OCI-M2 (cell line): ENCODE measurements around the gene NOP9.

Experiments
- DNase-seq: peaks from one replicate; lab custom pipeline; 2025; ENCODE audit not compliant: unreplicated experiment; lab: John Stamatoyannopoulos, UW

NOP9 gene

DNA sequence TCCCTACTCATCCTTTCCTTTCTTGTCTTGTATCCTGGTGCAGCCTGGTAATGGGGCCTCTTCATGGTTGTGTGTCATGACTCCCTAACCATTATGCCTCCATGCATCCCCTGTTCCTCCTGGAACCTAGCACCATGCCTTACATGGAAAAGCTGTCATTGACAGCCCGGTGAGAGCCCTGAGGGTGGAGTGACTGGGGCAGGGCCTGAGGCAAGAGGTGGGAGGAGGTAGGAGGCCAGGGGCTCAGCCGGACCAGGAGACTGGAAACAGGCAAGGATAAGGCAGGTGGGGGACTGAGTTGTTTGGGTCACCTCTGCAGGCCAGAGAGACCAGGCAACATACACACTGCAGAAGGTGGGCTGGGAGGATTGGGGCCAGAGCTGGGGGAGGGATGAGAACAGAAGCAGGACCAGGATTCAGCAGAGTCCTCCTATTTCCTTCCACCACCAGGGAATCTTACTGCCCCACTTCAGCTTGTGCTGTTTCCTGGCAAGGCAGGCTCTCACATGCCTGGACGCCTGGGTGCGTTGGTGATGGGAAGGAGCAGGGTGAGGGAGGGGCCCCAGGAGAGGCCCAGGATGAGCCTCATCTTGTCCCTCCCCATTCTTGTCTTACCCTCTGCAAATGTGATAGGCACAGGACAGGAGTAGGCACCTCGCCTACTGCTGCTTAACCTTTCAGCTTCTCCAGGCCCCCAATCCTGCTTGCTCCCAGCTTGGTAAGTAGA, 10.1 kb downstream of the NOP9 start, which contains the start of gene LTB4R2:
Gene LTB4R2 (plus strand): TSS at position 603 of the 727 bp plus-strand sequence. CDS start 525 bp downstream, outside the sequence.
- no peak for DNase-seq

DNA sequence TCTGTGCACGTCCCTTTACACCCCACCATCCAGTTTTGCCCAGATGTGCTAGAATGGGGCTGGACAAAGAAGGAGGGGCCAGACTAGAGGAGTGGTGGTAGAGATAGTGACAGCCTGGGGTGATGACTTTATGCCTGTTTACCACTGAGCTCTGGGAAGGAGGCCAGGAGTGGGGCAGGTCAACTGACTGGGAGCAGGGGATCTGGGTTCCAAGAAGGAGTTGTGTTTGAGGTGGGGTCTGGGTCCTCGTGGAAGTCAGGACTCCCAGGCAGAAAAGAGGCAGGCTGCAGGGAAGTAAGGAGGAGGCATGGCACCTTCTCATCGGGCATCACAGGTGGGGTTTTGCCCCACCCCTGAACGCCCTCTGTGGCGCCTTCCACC, 10.6 kb downstream of the NOP9 start:
- DNase-seq = no peak

DNA sequence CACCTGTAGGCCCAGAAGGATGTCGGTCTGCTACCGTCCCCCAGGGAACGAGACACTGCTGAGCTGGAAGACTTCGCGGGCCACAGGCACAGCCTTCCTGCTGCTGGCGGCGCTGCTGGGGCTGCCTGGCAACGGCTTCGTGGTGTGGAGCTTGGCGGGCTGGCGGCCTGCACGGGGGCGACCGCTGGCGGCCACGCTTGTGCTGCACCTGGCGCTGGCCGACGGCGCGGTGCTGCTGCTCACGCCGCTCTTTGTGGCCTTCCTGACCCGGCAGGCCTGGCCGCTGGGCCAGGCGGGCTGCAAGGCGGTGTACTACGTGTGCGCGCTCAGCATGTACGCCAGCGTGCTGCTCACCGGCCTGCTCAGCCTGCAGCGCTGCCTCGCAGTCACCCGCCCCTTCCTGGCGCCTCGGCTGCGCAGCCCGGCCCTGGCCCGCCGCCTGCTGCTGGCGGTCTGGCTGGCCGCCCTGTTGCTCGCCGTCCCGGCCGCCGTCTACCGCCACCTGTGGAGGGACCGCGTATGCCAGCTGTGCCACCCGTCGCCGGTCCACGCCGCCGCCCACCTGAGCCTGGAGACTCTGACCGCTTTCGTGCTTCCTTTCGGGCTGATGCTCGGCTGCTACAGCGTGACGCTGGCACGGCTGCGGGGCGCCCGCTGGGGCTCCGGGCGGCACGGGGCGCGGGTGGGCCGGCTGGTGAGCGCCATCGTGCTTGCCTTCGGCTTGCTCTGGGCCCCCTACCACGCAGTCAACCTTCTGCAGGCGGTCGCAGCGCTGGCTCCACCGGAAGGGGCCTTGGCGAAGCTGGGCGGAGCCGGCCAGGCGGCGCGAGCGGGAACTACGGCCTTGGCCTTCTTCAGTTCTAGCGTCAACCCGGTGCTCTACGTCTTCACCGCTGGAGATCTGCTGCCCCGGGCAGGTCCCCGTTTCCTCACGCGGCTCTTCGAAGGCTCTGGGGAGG, 11.3 kb downstream of the NOP9 start, which contains the start of gene LTB4R:
Gene LTB4R (plus strand): TSS at position 857 of the 959 bp plus-strand sequence. CDS start 4,150 bp downstream, outside the sequence.
- no peak for DNase-seq

DNA sequence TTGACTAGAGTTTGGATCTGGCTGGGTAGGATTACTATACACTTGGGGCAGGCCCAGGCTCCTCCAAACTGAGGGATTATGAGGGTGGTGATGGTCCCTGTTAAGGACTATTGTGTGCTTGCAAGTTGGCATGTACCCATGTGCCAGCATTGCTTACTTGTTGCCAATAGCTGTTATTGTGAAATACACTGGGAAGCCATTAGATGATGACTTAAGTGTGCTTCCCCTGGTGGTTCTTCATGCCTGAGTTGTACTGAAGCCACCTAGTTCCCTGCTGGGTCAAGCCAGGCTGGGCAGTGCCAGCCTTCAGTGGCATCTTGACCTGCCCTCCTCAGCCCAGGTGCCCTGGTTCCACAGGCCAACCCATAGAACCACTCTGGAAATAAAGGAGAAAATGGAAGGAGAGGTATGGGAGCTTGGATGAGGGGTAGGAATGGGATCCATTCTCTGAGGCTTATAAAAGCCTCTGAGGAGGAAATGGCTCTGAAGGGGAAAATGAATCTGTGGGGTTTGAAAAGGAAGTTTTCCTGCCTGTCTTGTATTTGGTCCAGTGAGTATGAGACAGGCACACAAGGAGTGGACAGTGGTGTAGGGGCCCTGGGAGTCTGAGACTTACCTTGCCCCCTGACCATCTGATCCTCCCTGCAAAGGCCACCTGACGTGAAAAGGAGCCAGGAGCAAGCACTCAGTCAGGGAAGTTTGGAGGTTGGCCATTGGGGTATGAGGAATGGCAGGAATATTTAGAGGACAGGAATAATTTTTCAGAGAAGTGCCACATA, 12.4 kb downstream of the NOP9 start:
- no peak for DNase-seq

DNA sequence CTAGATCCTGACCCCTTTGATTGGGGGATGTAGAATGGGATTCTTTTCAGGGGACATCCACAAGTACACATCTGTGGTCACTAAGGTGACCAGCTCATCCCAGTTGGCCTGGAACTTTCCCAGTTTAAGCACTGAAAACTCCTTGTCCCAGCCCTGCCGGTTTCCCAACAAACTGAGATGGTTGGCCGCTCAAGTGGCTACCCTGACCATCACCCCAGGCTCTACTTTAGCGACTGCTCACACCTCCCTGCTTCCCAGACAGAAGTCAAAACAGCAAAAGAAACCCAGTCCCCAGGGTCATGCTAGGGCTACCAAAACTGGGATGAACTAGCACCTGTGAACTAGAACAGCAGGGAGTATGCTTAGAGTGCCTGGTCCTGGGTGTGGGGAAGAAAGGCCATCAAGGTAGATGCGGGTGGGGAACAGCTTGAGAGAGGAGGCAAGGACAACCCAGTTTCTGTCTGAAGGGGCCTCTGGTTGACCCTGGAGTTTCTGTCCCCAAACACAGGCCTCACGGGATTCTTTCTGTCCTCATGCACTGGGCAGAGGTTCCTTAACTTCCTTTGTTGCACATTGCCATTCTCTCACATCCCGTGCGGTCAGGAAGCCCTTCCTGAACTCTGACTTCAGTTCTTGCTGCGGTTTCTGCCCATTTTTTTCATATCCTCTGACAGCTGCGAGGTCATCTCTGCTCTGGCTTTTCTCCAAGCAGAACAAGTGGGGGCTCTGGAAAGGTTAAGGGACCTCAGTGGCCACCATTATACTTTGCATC, 13.3 kb downstream of the NOP9 start:
- DNase-seq = no peak

DNA sequence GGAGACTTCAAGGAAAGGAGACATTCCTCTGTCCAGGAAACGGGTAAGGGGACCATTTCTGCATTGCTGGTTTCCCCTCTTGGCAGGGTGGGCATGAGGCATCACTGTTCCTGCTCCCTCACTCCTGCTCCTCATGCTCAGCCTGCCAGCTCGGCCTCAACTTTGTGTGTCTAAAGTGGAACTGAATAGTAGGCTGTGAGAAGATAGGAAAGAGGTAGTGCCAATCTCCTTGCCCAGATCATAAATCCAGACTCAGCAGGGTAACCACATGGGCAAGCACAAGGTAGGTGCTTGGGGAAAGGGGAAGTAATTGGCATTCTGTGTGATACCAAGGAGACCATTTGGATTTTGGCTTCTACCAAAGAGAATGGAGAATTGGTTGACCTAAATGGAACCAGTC, 14.3 kb downstream of the NOP9 start:
- no peak for DNase-seq

DNA sequence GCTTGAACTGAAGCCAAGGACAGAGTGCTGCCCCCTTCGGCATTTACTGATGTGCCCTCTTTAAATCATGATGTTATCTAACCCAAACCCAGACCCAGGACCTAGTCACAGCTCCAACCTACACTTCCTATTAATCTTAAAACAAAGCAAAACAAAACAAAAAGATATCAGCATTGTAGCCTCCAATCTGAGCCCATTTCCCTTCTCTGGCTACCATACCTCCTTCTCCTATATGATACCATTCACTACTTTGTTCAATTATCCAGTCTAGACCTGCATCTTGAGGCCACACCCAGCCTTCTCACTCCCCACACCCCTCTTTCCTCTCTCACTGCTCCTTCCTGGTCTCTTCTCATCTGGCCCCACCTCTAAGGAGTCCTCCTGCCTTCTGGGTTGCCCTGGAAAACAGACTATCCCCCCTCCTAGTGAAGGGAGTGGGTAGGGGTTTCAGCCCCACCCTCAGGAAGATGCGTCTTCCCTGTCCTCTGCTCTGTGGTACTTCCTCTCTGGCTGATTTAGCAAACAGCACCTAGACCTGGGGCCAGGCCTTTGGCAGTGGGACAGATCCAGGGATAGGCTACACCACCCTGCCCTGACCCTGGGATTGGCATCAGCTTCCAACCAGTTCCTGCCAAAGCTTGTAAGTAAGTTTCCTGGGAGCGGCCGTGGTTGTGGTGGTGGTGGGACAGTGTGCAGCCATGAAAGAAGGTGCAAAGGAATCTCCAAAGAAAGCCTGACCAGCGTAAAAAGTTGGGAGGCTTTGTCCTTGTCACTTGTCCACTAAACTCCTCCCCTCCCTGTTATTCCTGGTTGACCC, 14.9 kb downstream of the NOP9 start:
- DNase-seq = no peak

DNA sequence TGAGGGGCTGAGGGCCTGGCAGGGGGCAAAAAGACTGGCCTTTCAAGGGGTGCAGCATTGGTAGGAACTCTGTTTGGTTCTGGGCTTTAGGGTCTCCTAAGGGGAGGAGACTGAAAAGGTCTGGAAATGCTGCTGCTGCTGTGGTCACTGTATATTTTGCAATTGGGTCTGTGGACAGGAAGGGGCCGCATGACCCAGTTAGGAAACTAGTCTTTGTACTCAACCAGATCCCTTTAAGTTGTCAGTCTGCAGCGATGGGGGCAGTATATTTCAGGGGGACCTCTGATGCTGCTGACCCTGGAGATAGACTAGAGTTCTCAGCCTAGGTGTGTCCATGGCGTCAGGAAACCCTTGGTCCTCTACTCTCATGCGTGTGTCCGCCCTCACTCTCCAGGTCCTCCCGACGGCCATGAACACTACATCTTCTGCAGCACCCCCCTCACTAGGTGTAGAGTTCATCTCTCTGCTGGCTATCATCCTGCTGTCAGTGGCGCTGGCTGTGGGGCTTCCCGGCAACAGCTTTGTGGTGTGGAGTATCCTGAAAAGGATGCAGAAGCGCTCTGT, 15.7 kb downstream of the NOP9 start:
- DNase-seq = no peak

DNA sequence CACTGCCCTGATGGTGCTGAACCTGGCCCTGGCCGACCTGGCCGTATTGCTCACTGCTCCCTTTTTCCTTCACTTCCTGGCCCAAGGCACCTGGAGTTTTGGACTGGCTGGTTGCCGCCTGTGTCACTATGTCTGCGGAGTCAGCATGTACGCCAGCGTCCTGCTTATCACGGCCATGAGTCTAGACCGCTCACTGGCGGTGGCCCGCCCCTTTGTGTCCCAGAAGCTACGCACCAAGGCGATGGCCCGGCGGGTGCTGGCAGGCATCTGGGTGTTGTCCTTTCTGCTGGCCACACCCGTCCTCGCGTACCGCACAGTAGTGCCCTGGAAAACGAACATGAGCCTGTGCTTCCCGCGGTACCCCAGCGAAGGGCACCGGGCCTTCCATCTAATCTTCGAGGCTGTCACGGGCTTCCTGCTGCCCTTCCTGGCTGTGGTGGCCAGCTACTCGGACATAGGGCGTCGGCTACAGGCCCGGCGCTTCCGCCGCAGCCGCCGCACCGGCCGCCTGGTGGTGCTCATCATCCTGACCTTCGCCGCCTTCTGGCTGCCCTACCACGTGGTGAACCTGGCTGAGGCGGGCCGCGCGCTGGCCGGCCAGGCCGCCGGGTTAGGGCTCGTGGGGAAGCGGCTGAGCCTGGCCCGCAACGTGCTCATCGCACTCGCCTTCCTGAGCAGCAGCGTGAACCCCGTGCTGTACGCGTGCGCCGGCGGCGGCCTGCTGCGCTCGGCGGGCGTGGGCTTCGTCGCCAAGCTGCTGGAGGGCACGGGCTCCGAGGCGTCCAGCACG, 16.4 kb downstream of the NOP9 start:
- no peak for DNase-seq

DNA sequence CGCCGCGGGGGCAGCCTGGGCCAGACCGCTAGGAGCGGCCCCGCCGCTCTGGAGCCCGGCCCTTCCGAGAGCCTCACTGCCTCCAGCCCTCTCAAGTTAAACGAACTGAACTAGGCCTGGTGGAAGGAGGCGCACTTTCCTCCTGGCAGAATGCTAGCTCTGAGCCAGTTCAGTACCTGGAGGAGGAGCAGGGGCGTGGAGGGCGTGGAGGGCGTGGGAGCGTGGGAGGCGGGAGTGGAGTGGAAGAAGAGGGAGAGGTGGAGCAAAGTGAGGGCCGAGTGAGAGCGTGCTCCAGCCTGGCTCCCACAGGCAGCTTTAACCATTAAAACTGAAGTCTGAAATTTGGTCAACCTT, 16.9 kb downstream of the NOP9 start:
- DNase-seq = no peak

DNA sequence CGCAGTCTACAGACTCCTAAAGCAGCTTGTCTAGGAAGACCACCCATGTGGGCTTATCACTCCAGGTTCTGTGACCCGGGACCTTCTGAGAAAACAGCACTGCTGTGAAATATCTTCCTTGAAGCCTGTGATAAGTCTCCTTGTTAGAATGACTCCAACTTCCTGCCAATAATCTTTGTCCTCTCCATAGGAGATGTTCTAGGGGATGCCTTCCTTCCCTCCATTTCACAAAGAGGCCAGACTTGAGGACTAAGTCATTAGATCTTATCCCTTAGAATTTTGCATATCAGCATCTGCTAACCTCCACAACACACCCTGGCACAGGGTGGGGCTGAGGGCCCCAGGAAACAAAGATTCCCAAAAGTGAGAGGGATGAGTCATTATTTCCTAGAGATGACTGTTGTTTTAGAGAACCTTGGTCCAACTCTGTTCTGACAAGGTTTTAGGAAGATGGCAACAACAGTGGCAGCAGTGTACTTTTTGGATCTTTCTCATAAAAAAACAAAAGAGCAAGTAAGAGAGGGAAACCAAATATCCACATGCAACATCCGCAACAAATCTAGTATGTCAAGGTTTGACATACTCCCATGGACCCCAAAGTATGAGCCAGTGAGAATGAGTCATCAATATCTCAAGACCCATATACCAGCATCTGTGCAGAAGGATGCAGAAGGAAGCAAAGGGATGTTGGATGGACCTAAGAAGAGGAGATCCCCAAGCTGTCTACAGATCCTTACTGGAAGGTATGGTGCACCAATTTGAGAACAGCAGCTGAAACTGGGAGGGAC, 17.7 kb downstream of the NOP9 start:
- DNase-seq = no peak

DNA sequence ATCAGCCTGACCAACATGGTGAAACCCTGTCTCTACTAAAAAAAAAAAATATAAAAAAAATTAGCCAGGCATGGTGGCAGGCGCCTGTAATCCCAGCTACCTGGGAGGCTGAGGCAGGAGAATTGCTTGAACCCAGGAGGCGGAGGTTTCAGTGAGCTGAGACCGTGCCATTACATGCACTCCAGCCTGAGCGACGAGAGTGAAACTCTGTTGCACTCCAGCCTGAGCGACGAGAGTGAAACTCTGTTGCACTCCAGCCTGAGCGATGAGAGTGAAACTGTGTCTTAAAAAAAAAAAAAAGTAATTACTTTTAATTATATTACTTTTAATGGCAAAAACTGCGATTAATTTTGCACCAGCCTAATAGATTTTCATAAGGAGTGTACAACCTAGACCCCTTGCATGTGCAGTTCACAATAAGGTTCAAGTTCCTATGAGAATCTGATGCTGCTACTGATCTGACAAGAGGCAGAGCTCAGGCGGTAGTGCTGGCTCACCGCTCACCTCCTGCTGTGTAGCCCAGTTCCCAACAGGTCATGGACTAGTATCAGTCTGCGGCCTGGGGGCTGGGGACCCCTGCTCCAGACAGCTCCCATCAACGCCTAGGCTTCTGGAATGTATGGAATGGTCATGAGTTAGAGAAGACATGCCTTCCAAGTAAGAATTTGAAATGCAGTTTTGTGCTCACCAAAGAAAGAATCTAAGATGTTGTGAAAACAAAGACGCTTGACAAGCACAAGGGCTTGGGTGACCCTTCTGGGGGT, 21.7 kb downstream of the NOP9 start:
- no peak for DNase-seq

DNA sequence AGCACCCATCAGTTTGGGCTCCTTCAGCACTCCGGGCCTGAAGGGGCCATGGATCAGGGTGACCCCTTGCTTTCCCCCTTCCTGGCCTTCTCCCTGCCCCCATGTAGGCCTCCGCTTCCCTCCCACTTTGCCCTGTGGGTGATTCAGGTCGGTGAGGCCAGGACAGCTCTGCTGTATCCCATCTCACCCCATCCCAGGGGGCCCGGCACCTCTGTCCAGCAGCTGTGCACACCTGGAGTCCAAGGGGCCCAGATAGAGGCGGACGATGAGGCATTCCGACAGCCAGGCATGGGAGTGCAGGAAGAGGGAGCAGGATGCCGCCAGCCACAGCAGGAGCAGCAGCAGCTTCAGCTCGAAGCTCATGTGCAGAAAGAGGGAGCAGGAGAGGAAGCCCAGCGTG, 23.0 kb downstream of the NOP9 start:
- no peak for DNase-seq

DNA sequence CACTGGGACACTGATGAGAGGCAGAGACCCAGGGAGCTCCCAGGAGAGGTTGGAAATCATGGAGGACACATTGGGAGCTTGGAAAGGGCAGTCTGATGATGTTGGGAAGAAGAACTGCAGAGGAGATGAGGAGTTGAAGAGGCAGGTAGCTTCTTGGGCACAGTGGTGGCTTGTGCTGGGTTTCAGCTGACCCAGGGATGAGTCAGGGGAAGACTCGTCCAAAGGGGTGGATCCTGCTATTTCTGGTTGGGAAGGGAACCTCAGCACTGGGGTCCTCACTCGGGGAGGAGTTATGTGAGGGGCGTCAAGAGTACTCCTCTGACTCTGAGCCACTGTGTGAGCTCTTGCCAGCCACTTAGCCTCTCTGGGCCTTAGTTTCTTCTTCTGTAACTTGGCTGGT, 23.7 kb downstream of the NOP9 start:
- no peak for DNase-seq

DNA sequence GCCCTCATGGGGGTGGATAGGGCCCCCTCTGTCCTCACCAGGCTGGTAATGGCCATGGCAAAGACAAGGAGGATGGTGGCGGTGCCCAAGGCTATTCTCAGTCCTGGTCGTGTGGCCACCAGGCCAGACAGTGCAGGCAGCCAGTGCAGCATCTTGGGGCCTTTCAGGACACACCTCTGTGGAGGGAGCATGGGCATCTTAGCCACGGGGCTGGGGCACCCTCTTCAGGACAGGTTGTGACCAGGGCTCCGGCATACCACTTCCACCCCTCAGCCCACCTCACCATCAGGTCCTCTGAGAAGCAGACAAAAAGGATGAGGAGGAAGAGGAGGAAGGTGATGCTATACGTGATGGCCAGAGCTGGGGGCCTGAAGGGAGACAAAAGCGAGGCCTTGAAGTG, 24.4 kb downstream of the NOP9 start:
- DNase-seq = no peak

DNA sequence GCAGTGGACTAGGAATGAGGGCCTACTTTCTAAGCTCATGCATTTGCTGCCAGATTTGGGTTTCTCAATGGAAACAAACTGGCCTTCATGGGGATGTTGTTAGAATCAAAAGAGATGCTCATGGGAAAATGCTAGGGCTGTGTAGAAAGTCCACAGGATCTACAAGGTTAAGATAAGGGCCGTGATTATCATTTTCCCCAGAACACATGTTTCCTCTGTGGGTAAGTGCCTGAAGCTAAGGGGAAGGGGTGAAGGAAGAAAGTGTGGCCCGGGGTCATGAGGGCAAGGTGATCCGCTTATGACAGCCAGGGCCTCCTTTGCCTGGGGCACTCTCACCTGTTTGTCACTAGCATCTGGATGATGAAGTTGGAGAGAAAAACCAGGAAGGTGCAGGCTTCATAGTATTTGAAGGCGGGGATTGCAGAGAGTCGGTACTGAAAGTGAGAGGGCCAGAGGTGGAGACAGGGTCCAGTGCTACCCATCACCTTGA, 25.4 kb downstream of the NOP9 start:
- no peak for DNase-seq

DNA sequence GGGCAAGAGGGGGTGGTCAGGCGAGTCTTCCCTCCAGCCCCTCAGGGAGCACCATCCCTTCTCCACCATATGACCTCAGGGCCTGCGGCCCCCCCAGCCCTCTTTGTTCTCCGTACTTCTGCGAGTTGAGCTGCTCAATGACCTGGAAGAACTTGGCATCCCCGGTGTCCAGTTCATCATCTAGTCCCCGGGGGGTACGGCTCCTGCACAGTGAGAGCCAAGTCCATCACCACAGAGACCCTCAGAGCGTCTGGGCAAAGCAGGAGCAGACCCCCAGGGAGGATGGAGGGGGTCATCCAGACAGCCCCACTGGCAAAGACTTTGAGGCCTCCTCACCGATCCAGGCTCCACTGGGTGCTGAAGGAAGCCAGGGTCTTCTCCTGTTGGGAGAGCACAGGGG, 26.3 kb downstream of the NOP9 start:
- no peak for DNase-seq
